HG03565 (cell line): Measurements from ENCODE around the gene SEMA5B.

Source experiments
- ATAC-seq: cut with Tn5 transposase; IDR thresholded peaks from one replicate; pipeline ENCODE4 v1.9.1; 2021; ENCODE audit warnings: mild to moderate bottlenecking, moderate library complexity; ENCODE audit not compliant: unreplicated experiment

Gene SEMA5B

GRCh38 chr3:123060054-123060453 lies 32.5 kb upstream of the SEMA5B start:
- ATAC-seq, result no peak

- no peak for ATAC-seq
Measured at GRCh38 chr3:123058505-123058904, 30.9 kb upstream of the SEMA5B start.

- ATAC-seq, result no peak
Measured at GRCh38 chr3:123055352-123055751, 27.8 kb upstream of the SEMA5B start.

- ATAC-seq, result no peak
Measured at GRCh38 chr3:123054931-123055330, 27.4 kb upstream of the SEMA5B start.

- ATAC-seq, result no peak
Measured at GRCh38 chr3:123054109-123054778, 26.7 kb upstream of the SEMA5B start.

- ATAC-seq, result no peak
Measured at GRCh38 chr3:123053107-123053506, 25.5 kb upstream of the SEMA5B start.

DNA sequence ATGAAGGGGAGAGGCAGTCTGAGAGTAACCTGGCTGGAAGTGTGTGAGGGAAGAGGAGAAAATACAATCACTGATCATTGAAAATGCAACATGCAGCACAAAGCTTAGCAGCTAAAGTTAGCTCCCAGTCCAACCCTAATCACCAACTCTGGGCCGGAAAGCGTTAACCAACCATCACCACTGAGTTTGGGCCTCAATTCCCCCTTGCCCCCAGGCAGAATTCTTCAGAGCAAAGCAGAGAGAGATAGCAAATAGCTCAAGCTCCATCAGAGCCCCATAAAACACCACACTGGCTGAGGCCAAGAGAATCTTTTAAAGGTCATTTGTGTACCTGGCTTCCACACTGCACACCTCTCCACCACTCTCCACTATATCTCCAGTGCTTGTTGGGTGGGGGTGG lies 23.1 kb upstream of the SEMA5B start:
- ATAC-seq, result no peak

- no peak for ATAC-seq
Measured at GRCh38 chr3:123048480-123049237, 21.1 kb upstream of the SEMA5B start.

- ATAC-seq, result no peak
Measured at GRCh38 chr3:123047062-123047319, 19.4 kb upstream of the SEMA5B start.

GRCh38 chr3:123046262-123047061 lies 18.9 kb upstream of the SEMA5B start:
- no peak for ATAC-seq

GRCh38 chr3:123044981-123045763 lies 17.6 kb upstream of the SEMA5B start:
- ATAC-seq, result no peak

GRCh38 chr3:123042413-123042812 lies 14.8 kb upstream of the SEMA5B start:
- no peak for ATAC-seq

DNA sequence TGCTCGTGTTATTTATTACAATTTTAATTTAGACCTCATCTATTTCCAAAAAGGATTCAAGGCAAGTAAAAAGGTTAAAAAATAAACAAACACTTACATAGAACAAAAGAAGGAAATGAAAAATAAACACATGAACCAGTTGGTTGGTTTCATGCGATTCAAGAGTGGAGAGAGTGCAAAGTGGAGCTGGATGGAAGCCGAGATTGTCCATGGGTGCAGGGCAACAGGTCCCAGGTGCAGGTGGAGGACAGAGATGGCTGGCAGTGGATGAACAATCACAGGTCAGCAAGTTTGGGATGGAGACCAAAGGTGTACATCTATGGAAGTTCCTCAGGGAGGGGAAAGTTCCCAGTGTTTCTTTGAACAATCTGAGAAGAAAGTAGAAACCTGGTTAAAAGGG lies 11.6 kb upstream of the SEMA5B start:
- no peak for ATAC-seq

DNA sequence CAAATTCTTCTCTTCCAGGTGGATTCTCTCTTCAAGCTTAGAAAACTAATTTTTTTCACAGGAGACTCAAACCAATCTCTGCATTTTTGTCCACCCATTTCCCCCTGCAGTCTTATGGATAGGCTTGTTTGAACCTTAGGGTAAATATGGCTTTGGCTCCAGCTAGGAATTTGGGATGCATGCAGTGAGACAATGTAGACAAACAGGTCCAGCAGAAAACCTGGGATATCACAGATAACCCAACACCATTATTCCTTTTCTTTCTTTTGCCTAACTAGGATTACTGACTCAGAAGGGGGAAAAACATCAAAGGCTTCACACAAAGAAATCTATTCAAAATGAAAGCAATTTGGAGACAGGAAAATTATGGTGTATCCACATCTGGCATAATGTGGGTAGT lies 11.2 kb upstream of the SEMA5B start:
- no peak for ATAC-seq

DNA sequence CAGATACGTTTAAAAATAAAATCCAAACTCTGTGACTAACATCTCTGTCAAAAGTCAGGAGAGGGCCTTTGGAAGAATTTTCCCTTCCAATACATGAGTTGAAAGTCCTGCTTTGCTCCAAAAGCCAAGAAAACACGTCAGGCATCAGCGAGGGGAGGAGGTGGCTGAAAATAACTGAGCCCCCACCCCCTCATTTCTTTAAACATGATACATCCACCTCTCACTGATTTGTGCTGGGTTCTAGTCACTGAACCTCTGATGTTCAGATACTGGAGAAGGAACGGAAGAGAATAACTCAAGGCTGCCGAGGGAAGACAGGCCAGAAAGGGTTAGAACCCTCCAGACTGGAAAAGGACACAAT lies 9.4 kb upstream of the SEMA5B start:
- no peak for ATAC-seq

GRCh38 chr3:123036352-123037014 lies 8.9 kb upstream of the SEMA5B start:
- no peak for ATAC-seq

GRCh38 chr3:123034996-123035395 lies 7.4 kb upstream of the SEMA5B start:
- no peak for ATAC-seq

DNA sequence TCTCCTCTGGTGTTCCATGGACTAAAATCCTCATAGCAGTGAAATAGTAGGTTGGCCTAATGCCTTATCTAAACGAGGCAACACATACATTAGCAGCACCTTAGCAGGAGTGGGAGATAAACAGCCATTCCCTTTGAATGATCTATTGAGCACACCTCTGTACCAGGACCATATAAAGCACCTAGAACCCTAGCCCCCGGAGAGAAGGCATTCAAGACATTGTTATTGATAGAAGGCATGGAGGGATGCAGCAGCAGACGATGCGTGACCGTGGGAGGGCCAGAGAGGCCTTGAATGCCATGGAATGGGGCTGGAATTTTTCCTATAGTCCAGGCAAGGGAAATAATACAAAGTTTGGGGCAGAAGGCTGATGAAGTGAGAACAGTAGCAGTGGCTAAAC lies 6.6 kb upstream of the SEMA5B start:
- ATAC-seq, result no peak

DNA sequence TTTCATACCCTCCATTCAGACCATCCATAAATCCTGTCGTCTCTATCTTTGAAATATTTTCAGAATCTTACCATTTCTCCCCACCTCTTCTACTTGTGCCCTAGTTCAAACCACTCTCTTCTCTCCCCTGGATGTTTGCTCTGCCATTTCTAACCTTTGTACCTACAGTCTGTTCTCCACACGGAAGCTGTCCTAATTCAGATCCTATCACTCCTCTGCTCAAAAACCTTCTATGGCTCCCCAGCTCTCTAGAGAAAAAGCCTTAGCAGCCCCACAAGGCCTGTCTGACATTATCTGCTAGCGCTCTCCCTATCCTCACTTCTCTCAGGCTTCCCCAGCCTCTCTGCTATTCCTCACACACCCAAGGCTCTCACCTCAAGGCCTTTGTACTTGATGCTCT lies 4.5 kb upstream of the SEMA5B start:
- ATAC-seq, result no peak

GRCh38 chr3:123031051-123031450 lies 3.5 kb upstream of the SEMA5B start:
- no peak for ATAC-seq
